A172 (cell line): Measurements from ENCODE around the gene FGG. TPM values are rescaled to one million over a fixed set of nuclear protein-coding genes. Genes with fewer than 3 reads are reported as not detected.

Experiments
- DNase-seq: peaks from one replicate; pipeline ENCODE4 v3.0.0-alpha.2; 2015; ENCODE audit warnings: low spot score
- total RNA-seq: library from RNA; depleted of rRNA; stranded (reverse); fragments of >200 nt; shearing (Covaris generic); gene quantifications from 2 replicates; pipeline ENCODE4 v1.2.3, GENCODE V29; 2014; rRNA removed

FGG gene
- not detected in 2 replicates for total RNA-seq

GRCh38 chr4:154612472-154613414 lies at the start of gene FGG:
TSS of gene FGG (minus strand) at chr4:154612656. CDS start at chr4:154612609, 47 bp downstream.
- DNase-seq, result no peak

- no peak for DNase-seq
Measured at GRCh38 chr4:154660052-154660451, 47.6 kb upstream of the FGG start.

GRCh38 chr4:154658680-154659405 lies 46.4 kb upstream of the FGG start:
- peak; percentile 64 for DNase-seq

- DNase-seq, result peak; percentile 8
Measured at GRCh38 chr4:154643493-154643892, 31.0 kb upstream of the FGG start.

- DNase-seq, result peak; percentile 10
Measured at GRCh38 chr4:154642373-154643009, 30.0 kb upstream of the FGG start.

- no peak for DNase-seq
Measured at GRCh38 chr4:154640999-154641398, 28.5 kb upstream of the FGG start.

GRCh38 chr4:154634058-154634457 lies 21.6 kb upstream of the FGG start:
- DNase-seq, result no peak

- no peak for DNase-seq
Measured at GRCh38 chr4:154631828-154632227, 19.4 kb upstream of the FGG start.

DNA sequence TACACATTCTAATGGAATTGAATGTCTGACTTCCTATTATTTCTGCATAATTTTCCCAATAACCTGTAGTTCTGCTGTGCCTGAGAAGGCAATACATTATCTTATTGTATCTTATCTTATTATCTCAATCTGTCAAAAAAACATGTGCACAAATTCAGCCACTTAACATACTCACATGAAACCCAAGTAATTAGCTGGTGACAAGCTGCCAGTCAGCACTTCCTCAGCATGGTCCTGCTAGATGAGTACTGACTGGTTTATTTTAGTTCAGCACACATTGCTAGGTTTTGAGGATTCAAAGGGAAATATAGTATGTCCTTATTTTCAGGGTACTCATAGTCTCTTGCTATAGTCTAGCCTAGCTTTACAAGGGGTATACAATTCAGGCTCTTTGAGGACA lies 17.9 kb upstream of the FGG start:
- no peak for DNase-seq

DNA sequence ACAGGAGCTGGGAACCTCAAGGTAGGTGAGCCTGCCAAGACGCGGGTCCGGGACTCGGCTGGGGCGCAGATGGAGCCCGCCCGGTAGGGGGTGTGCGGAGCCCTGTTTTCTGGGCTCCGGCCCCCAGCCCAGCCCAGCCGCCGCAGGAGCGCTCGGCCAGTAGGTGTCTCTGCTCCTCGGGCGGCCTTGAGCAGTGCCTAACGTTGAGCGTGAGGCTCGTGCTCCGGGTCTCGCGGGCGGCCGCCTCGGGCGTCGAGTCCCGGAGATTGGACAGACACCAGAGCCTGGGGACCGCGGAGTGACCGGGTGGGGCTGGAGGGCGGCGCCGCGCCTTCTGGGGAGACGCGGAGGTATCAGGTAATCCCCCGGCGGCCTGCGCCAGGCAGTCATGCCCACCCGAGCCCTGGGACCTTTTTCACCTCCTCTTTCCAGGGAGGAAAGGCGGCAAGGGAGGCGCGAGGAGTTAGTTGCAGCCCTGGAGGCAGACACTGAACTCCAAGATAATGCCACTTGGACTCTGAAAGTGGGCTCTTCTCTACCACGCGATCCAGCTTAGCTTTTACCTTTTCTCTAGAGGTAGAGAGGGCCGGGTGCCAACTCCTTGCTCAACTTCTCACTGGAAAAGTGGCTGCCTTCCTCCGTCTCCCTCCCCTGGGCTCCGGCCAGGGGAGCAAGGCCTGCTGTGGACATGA lies 14.5 kb upstream of the FGG start:
- no peak for DNase-seq

DNA sequence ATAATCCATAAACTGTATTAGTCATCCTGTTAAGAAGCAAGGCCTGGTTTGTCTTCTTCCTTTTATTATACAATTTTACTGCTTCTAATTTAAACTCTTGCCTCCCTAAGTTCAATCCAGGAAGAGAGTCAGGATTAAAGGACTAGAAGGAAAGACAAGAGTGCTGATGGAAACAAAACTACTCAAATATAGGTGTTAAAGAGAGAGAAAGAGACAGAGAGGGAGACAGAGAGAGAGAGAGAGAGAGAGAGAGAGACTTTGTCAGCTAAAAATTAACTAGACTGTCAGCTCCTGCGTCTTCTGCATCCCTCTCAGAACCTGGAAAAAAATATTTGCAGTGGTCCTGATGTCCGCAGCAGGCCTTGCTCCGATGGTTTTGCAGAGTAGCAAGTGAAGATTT lies 13.5 kb upstream of the FGG start:
- no peak for DNase-seq

DNA sequence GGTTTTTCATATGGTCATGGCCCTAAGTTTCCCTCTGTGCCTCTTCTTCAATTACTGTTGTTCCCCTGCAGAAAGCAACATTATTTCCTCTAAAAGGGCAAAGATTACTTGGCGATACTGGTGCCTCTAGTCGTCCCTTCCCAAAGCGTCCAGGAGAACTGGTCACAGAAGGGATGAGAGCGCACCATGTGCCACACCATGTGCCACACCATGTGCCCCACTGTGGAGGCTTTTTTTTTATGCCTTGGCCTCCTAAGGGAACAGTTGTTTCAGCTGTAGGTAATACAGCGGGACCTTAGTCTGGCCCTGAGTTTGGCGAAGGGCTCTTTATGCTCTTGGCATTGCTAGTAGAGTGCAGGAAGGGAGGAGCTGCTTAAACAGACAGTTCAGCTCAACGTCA lies 11.5 kb upstream of the FGG start:
- no peak for DNase-seq

- no peak for DNase-seq
Measured at GRCh38 chr4:154623436-154623835, 11.0 kb upstream of the FGG start.

DNA sequence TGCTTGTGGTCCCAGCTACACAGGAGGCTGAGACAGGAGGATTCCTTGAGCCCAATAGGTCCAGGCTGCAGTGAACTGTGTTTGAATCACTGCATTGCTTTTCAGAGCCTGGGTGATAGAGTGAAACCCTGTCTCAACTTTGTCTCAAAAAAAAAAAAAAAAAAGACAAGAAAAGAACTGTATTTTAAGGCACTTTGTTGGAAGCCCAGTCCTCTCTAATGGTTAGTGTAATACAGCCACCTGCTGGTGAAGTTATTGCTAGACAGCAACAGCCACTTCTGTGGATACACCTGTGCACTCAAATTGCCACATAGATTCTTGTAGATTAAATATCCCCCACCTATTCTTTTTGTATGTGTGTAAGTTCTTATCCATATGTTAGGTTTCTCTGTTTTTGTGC lies 10.1 kb upstream of the FGG start:
- DNase-seq, result peak; percentile 47

- DNase-seq, result no peak
Measured at GRCh38 chr4:154620111-154620510, 7.7 kb upstream of the FGG start.

GRCh38 chr4:154618708-154619315 lies 6.4 kb upstream of the FGG start:
- DNase-seq, result peak; percentile 25

- no peak for DNase-seq
Measured at GRCh38 chr4:154617820-154618317, 5.4 kb upstream of the FGG start.

DNA sequence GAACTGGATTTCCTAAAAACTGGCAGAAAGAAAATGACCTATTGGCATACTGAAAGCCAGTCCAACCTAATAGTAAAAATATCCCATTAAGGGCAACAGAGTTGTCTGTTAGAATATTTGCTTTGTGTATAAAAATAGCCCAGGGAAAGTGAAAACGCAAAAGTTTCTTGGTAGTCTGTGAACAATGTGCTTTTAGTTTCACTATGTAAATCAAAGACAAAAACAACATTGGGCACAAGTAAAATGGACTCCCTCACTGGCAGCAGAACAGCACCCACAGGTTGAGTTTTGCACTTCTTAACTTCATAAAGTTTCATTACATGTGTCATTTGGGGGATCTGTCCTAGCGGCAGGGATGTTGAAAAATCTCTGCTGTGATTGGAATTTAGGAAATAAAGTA lies 4.3 kb upstream of the FGG start:
- no peak for DNase-seq

DNA sequence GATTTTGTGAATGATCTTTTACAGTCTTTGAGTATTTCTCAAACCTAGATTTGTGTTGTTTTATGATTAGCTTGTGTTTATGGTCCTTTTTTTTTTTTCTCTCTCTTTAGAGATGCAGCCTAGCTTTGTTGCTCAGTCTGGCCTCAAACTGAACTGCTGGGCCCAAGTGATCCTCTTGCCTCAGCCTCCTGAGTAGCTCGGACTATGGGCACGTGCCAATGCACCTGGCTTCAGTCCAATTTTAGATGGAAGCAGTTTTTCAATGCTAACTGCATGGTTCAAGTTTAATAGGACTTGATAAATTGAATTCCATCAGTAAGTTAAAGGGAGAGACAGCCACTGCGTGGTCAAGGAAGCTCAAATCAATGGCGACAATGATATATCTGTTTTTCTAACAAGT lies 3.8 kb upstream of the FGG start:
- no peak for DNase-seq

DNA sequence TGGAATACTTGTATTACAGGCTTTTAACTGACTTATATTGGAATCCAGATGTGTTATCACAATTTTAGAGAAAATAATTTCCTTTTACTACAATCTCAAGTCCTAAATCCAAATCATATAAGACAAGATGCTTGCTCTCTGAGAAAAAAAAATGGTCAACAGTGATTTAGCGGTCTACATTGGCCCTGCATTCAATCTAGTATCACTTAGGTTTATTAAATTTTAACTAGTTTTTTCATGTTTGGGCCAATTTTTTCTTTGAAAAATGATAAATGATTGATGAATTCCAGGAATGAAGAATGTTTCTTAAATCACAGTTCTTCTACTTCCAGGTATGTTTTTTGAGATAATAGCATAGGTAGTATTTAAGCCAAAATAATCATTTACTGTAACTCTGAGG lies 2.8 kb upstream of the FGG start:
- no peak for DNase-seq

- no peak for DNase-seq
Measured at GRCh38 chr4:154614306-154614705, 1.9 kb upstream of the FGG start.
